Mononuclear cell (primary cell): ENCODE measurements around the gene PGAP6. TPM values are rescaled to one million over a fixed set of nuclear protein-coding genes. Genes with fewer than 3 reads are reported as not detected.
"Not testable (repeated sequence)": the region's sequence is repeated elsewhere in the genome, so short reads cannot be mapped to it uniquely, and the experiment has no call there.

ENCODE experiments used
- H3K27me3 ChIP-seq: 2 replicates; pipeline ENCODE4 v1.6.0; 2011; ENCODE audit warnings: low read length, control low read depth; ENCODE audit not compliant: insufficient read depth
- H3K4me1 ChIP-seq: 2 replicates; pipeline ENCODE4 v1.5.1; 2011; ENCODE audit warnings: mild to moderate bottlenecking, low read length, control low read depth; ENCODE audit not compliant: insufficient read depth
- H3K4me3 ChIP-seq: 2 replicates; pipeline ENCODE4 v1.5.1; 2011; ENCODE audit warnings: mild to moderate bottlenecking, low read length, moderate library complexity
- H3K9me3 ChIP-seq: 2 replicates; pipeline ENCODE4 v1.5.1; 2011; ENCODE audit warnings: low read depth, mild to moderate bottlenecking, control low read depth, low read length
- total RNA-seq: library from RNA; depleted of rRNA; stranded (reverse); fragments of >200 nt; gene quantifications from one replicate; pipeline ENCODE4 v1.2.3, GENCODE V29; 2012

PGAP6 gene
- total RNA-seq, 1 donor, result 24.8 TPM

GRCh38 chr16:368388-369158, 13.2 kb downstream of the PGAP6 start:
- no peaks in the 10 kb centered on the region for H3K27me3 ChIP-seq
- H3K9me3 ChIP-seq, result no peaks in the 10 kb centered on the region

DNA sequence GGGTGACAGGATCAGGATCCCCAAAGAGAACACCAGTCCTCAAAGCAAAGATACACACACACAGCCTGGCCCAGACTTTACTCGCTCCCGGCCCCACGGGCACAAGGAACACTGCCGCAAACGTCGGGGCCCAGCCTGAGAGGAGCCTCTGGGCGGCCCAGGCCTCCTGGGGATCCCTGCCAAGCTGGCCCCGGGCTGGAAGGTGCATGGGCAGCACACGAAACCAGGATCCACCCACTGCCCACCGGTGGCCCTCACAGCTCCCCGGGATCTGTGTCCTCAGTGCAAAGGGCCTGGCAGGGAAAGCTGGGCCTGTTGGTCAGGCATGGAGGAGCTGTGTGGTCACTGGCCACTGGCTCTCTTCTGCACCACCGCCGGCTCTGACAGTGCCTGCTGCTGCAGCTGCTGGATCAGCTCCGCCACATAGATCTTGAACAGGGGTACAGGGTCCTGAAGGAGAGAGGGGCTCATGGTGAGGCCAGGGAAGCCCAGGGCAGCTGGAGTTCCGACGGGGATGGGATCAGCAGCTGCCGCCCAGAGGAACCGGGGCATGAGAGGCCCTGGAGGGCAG, 14.4 kb downstream of the PGAP6 start:
- H3K4me3 ChIP-seq, result no peak overlapping the region
- peaks cover 18% of the 10 kb centered on the region for H3K4me1 ChIP-seq
- no peaks in the 10 kb centered on the region for H3K27me3 ChIP-seq
- H3K9me3 ChIP-seq, result no peaks in the 10 kb centered on the region

More at GRCh38 chr16:368388-369158, 13.2 kb downstream of the PGAP6 start:
- Histone ChIP-seq H3K4me3 (no peak overlapping the region), H3K4me1 (peaks cover 16% of the 10 kb centered on the region)

GRCh38 chr16:366476-366875, 15.3 kb downstream of the PGAP6 start:
- peaks cover 24% of the 10 kb centered on the region for H3K4me1 ChIP-seq
- H3K4me3 ChIP-seq, result no peak overlapping the region
- no peaks in the 10 kb centered on the region for H3K27me3 ChIP-seq
- no peaks in the 10 kb centered on the region for H3K9me3 ChIP-seq

DNA sequence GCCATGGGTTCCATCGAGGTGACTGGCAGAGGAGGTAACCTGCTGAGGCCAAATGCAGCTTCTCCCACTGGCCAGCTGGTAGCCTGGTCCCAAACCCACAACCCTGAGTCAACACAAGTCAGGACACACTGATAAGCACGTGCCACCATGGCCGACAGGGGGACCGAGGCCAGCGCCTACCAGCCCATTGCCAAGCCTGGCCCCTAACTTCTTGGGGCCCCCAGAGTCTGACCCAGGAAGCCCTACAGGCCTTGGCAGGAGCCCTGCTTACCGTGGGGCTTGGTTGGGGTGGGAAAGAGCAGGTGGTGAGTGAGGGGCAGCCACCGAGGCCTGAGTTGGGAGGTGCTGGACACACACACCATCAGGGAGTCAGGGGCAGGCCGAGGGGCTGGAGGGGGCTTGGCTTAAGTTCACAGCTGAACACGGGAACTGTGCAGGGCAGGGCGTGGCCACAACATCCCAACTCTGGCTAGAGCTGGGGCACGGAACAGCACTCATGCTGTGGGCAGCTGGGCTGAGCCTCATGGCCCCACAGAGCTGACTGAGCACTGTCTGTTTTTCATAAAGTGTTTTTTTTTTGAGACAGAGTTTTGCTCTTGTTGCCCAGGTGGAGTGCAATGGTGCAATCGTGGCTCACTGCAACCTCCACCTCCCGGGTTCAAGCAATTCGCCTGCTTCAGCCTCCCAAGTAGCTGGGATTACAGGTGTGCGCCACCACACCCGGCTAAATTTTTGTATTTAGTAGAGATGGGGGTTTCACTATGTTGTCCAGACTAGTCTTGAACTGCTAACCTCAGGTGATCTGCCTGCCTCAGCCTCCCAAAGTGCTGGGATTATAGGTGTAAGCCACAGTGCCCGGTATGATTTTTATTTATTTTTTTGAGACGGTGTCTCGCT, 16.9 kb downstream of the PGAP6 start:
- H3K27me3 ChIP-seq, result no peaks in the 10 kb centered on the region
- H3K4me1 ChIP-seq, result peaks cover 12% of the 10 kb centered on the region
- H3K4me3 ChIP-seq, result no peak overlapping the region
- no peaks in the 10 kb centered on the region for H3K9me3 ChIP-seq

GRCh38 chr16:363766-364490, 17.9 kb downstream of the PGAP6 start:
- no peaks in the 10 kb centered on the region for H3K27me3 ChIP-seq
- no peak overlapping the region for H3K4me3 ChIP-seq
- H3K9me3 ChIP-seq, result no peaks in the 10 kb centered on the region
- H3K4me1 ChIP-seq, result peaks cover 7% of the 10 kb centered on the region

GRCh38 chr16:363110-363765, 18.5 kb downstream of the PGAP6 start:
- H3K27me3 ChIP-seq, result no peaks in the 10 kb centered on the region

GRCh38 chr16:362702-362999, 19.1 kb downstream of the PGAP6 start:
- H3K4me3 ChIP-seq, H3K9me3 ChIP-seq, H3K27me3 ChIP-seq, H3K4me1 ChIP-seq: not testable (repeated sequence)

More at GRCh38 chr16:363110-363765, 18.5 kb downstream of the PGAP6 start:
- Histone ChIP-seq H3K4me3 (no peak overlapping the region), H3K4me1 (peaks cover 7% of the 10 kb centered on the region), H3K9me3 (no peaks in the 10 kb centered on the region)

DNA sequence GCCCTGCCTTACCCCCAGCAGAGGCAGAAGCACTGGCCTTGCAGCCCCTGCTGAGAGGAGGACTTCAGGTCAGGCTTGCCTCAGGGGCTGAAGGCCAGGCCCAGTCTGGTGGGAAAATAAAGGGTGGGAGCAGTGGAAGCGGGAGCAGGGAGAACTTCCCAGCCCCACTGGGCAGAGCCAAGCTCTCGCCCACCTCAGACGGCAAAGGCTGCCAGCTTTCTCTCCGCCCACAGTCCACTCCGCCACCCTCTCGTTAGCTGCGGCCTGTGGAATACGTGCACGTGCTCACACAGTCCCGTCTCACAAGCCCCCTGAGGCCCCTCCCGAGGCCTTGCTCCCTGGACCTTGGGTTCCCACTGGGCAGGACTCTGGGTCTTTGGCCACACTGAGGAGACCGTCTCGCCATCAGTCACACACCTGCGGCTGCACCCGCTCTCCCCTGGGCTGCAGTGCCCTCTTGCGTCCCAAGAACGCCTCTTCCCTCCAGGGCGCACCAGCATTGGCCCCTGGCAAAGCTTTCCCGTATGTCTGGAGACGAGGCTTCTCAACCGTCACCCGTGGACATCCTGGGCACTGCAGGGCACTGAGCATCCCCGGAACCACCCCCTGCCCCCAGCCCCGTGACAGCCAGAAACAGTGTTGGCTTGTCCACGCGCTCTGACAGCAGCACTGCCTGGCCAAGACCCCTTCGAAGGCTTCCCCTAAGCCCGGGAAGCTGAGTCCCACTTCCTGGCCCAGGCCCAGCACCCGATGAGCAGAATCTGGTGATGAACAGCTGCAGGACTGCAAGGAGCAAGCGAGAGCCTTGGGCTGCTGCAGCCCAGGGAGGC, 19.7 kb downstream of the PGAP6 start:
- H3K4me1 ChIP-seq, result peaks cover 7% of the 10 kb centered on the region
- no peaks in the 10 kb centered on the region for H3K9me3 ChIP-seq
- H3K4me3 ChIP-seq, result no peak overlapping the region
- no peaks in the 10 kb centered on the region for H3K27me3 ChIP-seq

- Histone ChIP-seq H3K4me1 (peaks cover 9% of the 10 kb centered on the region), H3K4me3 (no peak overlapping the region), H3K27me3 (no peaks in the 10 kb centered on the region), H3K9me3 (no peaks in the 10 kb centered on the region)
Measured at GRCh38 chr16:361341-361871, 20.4 kb downstream of the PGAP6 start.

GRCh38 chr16:360698-361336, 21.0 kb downstream of the PGAP6 start:
- H3K4me1 ChIP-seq, result peaks cover 14% of the 10 kb centered on the region
- H3K9me3 ChIP-seq, result no peaks in the 10 kb centered on the region
- no peak overlapping the region for H3K4me3 ChIP-seq
- no peaks in the 10 kb centered on the region for H3K27me3 ChIP-seq

- Histone ChIP-seq H3K27me3 (no peaks in the 10 kb centered on the region), H3K9me3 (no peaks in the 10 kb centered on the region), H3K4me1 (peaks cover 18% of the 10 kb centered on the region), H3K4me3 (no peak overlapping the region)
Measured at GRCh38 chr16:359871-360697, 21.7 kb downstream of the PGAP6 start.

- Histone ChIP-seq H3K4me1 (peaks cover 27% of the 10 kb centered on the region), H3K9me3 (no peaks in the 10 kb centered on the region), H3K4me3 (no peak overlapping the region), H3K27me3 (no peaks in the 10 kb centered on the region)
Measured at GRCh38 chr16:359067-359763, 22.6 kb downstream of the PGAP6 start.
